IPS DF 19.7 (cell line): ENCODE results near the gene TCF20.

Experiments
- DNase-seq: peaks from one replicate; pipeline ENCODE4 v3.0.0-alpha.2; 2013; ENCODE audit warnings: low read depth, low spot score

The TCF20 gene

DNA sequence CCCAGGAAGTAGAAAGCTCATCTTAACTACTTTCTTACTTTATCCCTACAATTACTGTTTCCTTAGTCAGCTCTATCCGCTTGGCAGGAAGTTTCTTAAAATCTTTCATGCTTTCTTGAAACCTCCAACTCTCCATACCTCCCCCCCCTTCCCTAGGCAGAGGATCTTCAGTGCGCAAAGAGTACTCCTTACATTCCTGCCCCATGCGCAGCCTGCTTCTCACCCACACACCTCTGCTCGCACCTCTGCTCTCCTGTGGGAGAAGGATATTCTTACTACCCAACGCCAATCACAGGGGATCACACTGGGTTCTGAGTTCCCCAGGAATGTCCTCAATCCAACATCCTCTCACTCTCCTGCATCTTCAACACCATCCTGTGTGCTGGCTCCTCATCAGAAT, 12.3 kb downstream of the TCF20 start:
- no peak for DNase-seq

DNA sequence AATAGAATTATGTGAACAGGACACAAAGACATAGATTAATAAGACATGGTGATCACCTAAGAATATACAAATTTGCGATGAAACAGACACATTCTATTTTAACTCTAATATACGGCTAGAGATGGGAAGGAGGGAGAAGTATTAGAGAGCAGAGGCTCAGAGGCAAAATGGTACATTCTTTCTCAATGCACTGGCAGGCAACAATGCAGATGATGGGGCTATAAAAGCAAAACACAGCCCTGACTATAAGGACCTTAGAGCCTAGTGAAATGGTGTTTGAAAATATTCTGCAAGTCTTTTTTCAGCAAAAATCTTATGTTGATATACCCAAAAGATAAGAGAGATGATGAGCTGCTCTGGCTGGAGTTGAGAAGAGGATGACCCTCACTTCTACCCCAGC, 13.1 kb downstream of the TCF20 start:
- no peak for DNase-seq

DNA sequence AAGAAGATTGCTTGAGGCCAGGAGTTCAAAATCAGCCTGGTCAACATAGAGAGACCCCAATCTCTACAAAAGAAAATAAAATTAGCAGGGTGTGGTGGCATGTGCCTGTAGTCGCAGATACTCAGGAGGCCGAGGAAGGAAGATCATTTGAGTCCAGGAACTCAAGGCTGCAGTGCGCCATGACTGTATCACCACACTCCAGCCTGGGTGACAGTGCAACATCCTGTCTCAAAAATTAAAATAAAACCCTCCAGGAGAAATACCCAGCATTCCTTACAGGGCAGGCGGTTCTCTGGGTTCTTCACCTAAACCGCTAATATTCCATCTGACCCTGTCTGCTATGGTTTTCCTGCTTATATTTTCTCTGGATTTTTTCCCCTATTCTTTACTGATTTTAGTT, 13.5 kb downstream of the TCF20 start:
- no peak for DNase-seq

DNA sequence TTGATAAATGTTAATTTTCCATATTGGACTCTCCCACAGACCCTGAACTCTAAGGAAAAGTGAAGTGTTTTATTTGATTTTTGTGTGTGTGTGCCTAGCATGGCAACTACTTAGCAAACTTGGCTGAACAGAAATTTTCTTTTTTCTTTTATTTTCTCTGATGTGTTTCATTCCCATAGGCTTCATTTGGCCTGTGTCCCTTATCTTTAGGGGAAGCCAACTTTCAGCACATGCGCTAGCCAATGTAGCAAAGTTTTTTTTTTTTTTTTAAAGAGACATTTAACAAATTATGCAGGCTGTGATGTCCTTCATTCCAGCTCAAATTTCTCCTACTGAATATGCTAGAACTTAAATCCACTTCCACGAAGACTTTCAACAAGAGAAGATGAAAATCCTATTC, 14.2 kb downstream of the TCF20 start:
- DNase-seq = no peak

DNA sequence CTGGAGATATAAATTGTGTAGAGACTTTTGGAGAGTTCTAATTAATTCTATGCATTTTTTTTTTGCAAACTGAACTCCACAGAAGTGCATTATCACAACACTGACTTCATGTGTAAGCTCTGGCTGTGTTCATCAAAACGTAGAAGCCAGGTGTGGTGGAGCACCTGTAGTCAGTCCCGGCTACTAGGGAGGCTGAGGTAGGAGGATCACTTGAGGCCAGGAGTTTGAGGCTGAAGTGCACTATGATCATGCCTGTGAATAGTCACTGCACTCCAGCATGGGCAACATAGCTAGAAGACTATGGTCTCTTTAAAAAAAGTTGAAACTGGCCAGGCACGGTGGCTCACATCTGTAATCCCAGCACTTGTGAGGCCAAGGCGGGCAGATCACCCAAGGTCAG, 20.6 kb downstream of the TCF20 start:
- no peak for DNase-seq

DNA sequence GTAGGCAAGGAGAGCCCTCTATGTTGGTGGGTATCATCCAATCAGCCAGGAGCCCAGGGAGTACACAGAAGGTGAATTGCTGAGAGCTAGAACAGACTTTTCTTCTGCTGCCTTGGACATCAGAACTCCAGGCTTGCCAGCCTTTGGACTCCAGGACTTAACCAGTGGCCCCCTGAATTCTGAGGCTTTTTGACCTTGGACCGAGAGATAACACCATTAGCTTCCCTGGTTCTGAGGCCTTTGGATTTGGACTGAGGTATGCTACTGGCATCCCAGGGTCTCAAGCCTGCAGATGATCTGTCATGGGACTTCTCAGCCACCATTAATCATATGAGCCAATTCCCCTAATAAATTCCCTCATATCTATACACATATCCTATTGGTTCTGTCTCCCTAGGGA, 21.5 kb downstream of the TCF20 start:
- DNase-seq = no peak

DNA sequence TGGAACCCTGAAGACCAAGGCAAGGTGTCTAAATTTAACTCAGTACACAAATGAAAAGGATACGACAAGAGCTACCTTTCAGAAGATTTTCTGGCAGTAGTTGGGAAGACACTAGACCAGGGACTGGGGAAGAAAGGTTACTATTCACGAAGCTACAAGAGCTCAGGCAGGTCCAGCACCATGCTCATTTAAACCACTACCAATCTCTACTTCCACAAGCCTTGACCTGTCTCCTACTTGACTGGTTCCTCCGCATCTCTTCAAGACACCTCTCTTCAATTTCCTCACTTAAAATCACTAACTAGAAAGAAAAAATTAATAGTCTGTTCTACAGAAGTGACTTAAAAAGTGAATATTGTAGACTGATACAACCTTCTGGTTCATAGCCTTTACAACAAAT, 22.9 kb downstream of the TCF20 start:
- DNase-seq = no peak

DNA sequence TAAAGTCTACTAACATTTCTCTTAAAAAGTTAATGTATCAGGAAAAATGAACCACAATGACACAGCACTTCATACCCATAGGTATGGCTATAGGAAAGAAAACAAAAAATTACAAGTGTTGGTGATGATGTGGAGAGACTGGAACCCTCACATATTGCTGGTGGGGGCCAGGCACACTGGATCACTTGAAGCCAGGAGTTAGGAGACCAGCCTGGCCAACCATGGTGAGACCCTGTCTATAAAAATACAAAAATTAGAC, 26.7 kb downstream of the TCF20 start:
- DNase-seq = no peak

DNA sequence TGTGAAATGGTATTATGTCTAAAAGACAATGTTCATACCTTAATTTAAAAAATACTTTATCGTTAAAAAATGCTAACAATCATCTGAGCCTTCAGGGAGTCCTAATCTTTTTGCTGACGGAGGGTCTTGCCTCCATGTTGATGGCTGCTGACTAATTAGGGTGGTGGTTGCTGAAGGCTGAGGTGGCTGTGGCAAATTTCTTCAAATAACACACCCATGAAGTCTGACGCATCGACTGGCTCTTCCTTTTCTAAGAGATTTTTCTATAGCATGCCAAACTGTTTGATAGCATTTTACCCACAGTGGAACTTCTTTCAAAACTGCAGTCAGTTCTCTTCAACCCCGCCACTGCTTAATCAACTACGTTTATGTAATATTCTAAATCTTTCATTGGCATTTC, 33.6 kb downstream of the TCF20 start:
- DNase-seq = no peak

DNA sequence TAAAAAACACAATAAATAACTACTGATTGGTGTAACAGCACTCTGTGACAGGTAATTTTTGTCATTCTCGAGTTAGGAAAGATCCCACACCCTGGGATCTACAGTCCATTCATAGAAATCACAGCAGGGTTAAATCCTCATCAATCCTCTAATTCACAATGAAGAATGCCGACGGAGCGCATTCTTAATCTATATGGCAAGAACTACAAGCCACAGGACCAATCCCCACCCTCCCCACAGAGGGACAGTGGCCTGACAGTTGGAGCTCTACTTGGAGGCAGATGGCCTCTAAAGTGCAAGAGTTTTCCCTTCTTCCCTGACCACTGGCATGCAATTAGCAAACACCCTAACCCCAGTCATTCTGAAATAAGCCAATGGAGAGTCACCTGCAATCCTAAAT, 34.2 kb downstream of the TCF20 start:
- DNase-seq = no peak

DNA sequence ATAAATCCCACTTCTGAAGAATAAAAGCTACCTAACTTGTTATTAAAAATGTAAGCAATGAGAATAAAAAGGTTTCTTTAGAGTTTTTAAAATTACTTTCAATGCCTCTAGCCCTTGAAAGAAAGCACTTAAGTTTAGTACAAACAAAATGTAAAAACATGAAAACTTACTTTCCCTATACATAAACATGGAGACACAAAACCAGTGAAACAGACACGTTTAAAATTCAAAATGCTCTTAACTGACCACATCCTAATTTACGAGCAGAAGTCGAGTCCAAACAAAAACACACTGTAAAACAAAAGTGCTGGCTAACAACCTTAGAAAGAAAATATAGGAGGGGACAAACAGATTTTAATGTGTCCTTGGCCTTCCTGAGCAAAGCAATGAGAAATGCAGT, 36.6 kb downstream of the TCF20 start:
- no peak for DNase-seq

DNA sequence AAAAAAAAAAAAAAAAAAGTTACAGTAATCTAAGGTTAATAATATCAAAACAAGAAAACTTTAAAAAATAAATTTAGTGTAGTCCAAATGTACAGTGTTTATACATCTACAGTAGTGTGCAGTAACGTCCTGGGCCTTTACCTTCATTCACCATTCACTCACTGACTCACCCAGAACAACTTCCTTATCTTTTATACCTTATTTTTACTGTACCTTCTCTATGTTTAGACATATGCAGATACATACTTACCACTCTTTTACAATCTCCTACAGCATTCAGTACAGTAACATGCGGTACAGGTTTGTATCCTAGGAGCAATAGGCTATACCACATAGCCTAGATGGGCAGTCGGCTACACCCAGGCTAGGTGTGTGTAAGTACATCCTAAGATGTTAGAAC, 38.5 kb downstream of the TCF20 start:
- no peak for DNase-seq

DNA sequence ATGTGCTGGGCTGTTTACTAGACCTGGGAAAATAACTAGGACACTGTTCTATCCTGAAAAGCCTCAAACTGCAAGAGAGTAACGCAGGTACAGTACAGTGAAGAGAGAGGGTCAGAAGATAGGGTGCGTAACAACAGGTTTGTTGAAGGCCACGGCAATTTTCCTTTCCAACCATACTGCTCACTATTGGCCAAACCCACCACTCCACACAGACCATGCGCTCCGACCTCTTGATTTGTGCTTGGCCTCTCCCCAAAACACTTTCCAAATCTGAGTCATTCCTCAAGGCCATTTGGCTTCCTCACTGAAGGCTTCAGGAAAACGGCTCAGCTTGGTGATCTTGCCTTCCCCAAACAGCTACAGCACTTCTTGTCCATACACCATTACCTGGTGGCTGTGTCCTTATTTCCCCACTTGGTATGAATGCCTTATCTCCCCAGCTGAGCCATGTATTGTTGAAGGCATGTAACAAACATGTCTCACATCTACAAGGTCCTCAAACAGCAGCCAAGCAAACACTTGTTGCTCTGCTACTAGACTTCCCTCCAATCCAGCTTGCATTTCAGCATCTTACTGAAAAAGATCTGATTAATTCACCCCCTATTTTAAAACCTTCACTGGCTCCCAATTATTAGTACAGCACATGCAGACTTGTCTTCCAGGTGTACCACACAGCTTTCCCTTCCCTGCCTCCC, 40.9 kb downstream of the TCF20 start:
- DNase-seq = no peak

DNA sequence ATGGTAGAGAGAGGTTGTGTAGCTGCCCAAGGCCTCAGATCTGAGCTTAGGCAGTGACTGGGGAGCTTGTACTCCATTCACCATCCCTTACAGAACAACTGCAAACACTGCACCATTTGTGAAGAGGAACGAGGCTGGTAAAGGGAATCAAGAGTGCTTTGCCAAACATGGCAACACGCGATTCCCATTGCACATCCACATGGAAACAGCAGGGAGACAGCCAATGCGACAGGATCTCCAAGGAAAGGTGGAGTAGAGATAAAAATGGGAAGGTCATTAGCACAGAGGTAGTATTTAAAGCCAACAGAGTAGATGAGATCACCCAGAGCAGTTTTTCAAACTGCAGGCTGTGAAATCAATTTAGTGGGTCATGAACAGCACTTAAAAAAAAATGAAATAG, 42.0 kb downstream of the TCF20 start:
- DNase-seq = no peak

DNA sequence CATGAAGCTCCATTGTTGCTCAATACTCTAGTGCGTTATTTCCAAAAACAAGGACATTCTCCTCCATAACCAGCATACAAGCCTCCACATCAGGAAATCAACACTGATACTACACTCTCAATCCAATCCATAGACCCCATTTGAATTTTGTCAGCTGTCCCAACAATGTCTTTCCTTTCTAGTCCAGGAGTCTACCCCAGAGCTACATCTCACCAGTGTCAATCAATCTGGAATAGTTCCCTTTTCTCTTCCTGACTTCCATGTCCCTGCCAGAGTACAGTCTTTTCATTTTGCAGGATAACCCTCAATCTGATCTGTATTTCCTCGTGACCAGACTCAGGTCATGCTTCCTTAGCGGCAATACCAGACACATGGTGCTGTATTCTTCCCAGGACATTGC, 43.0 kb downstream of the TCF20 start:
- no peak for DNase-seq

DNA sequence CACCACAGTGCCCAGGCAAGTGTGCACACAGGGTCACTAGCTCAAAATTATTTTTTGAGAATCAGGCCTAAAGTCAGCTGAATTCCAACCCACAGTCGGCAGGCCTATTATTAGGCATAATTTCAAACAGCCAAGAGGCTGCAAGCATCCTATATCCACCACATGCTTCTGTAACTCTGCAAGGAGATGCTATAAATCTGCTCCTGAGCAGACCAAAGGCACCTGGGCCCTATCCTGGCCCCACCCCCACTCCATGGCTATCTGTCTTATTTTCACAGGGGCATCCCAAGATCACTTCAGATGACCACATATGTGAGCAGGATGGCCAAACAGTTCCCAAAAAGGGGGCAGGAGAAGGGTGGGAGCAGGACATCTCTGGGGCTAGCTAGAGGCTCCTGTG, 44.6 kb downstream of the TCF20 start:
- DNase-seq = no peak

DNA sequence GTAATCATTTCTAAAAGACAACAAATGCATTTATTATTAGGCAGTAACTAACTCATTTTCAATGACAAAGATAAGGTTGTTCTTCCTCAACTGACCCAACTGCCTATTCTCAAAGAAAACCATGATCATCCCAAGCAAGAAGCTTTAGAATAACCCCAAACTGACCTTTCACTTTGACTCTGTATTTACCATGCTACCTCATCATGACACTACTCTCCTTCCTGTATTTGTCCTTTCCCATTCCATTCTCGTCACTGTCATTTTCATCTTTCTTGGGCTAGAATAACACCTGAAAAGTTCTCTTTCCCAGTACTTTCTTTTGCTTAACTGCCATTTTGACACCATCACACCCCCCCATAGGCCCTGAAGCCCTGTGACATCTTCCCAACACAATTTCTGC, 48.3 kb downstream of the TCF20 start:
- DNase-seq = no peak
